Panc1 (cell line): Measurements from ENCODE around the gene ADAM10. TPM values are rescaled to one million over a fixed set of nuclear protein-coding genes. Genes with fewer than 3 reads are reported as not detected.

Source experiments
- ATAC-seq: fragments of 200-7000 bp; cut with Tn5 transposase; 2 replicates; pipeline ENCODE4 v1.9.1; 2020; ENCODE audit warnings: mild to moderate bottlenecking, moderate library complexity
- BruUV-seq: library from RNA; stranded (reverse); fragments of 400-500 nt; replicated peaks from 2 replicates; lab custom pipeline; 2021; lab: Mats Ljungman, UMichigan
- CTCF ChIA-PET: fragments of 300-600 bp; sonication (Branson Sonifier 250); formaldehyde crosslinking; loops from one replicate; lab custom pipeline; 2022; ENCODE audit warnings: antibody characterized with exemption; lab: Charles Lee
- POLR2A ChIA-PET: fragments of 300-600 bp; sonication (Branson Sonifier 250); formaldehyde crosslinking; loops from one replicate; lab custom pipeline; 2022; ENCODE audit warnings: antibody characterized with exemption; lab: Charles Lee
- DNase-seq: peaks from one replicate; pipeline ENCODE4 v3.0.0-alpha.2; 2010; ENCODE audit warnings: low read depth, low spot score
- H3K27ac ChIP-seq: 2 replicates; pipeline ENCODE4 v1.5.1; 2011; ENCODE audit warnings: mild to moderate bottlenecking, low read length, inconsistent platforms
- H3K27me3 ChIP-seq: fragments of 200-500 bp; sonication (Bioruptor generic); 2 replicates; pipeline ENCODE4 v1.6.0; 2014; ENCODE audit warnings: low read length, inconsistent platforms; ENCODE audit not compliant: control insufficient read depth, insufficient read depth
- H3K36me3 ChIP-seq: fragments of 200-500 bp; sonication (Bioruptor generic); 2 replicates; pipeline ENCODE4 v1.5.1; 2014; ENCODE audit warnings: inconsistent platforms, mild to moderate bottlenecking, low read length, moderate library complexity; ENCODE audit not compliant: control insufficient read depth, insufficient read depth
- H3K4me1 ChIP-seq: 2 replicates; pipeline ENCODE4 v1.5.1; 2011; ENCODE audit warnings: inconsistent platforms, mild to moderate bottlenecking, low read length, moderate library complexity; ENCODE audit not compliant: control insufficient read depth, insufficient read depth
- H3K4me3 ChIP-seq, 2 experiments: 2 replicates each; pipeline ENCODE4 v1.5.1; 2011 to 2012; ENCODE audit warnings: low read depth in 2 of 2, low read length in 2 of 2, mild to moderate bottlenecking in 2 of 2, inconsistent platforms in 1 of 2, moderate library complexity in 1 of 2
- H3K9me3 ChIP-seq: fragments of 200-500 bp; sonication (Bioruptor generic); 2 replicates; pipeline ENCODE4 v1.5.1; 2014; ENCODE audit warnings: low read depth, mild to moderate bottlenecking, inconsistent platforms, low read length, moderate library complexity; ENCODE audit not compliant: control insufficient read depth, insufficient read depth
- CTCF ChIP-seq: fragments of 450-650 bp; IDR thresholded peaks from 2 replicates; pipeline ENCODE4 v1.5.1; 2017; ENCODE audit warnings: mild to moderate bottlenecking
- POLR2AphosphoS5 ChIP-seq: IDR thresholded peaks from 2 replicates; pipeline ENCODE4 v1.6.1; 2012; ENCODE audit warnings: mild to moderate bottlenecking, low read depth, low read length, moderate library complexity
- REST ChIP-seq, 2 experiments: IDR thresholded peaks; 2 replicates each; pipeline ENCODE4 v1.6.1; 2011 to 2012; ENCODE audit warnings: low read depth in 2 of 2, control low read depth in 1 of 2, low read length in 1 of 2, mild to moderate bottlenecking in 1 of 2, moderate library complexity in 1 of 2; ENCODE audit not compliant: insufficient read depth in 1 of 2
- SIN3A ChIP-seq: IDR thresholded peaks from 2 replicates; pipeline ENCODE4 v1.6.1; 2012; ENCODE audit warnings: low read depth, mild to moderate bottlenecking, low read length, moderate library complexity, borderline replicate concordance; ENCODE audit not compliant: insufficient read depth
- TCF7L2 ChIP-seq: IDR thresholded peaks from 2 replicates; pipeline ENCODE4 v1.6.1; 2011; ENCODE audit warnings: mild to moderate bottlenecking, low read depth, low read length, inconsistent platforms
- in situ Hi-C: cut with HindIII; loops from 2 replicates; pipeline ENCODE4 v1.10.0; 2016; ENCODE audit warnings: low sequenced_read_pairs, low pct_unique_long_range_greater_than_20kb
- intact Hi-C: fragments of 100-400 bp; cut with micrococcal nuclease; formaldehyde crosslinking; loops from one replicate; pipeline ENCODE4 v1.10.0; 2022; ENCODE audit not compliant: unreplicated experiment
- total RNA-seq: library from RNA; stranded (reverse); gene quantifications from one replicate; pipeline ENCODE4 v1.2.1, GENCODE V29; 2021; ENCODE audit not compliant: unreplicated experiment

ADAM10 gene
- total RNA-seq, 1 experiment from 2014 or later, result 176 TPM

- H3K27ac ChIP-seq, result no peak overlapping the region
- ATAC-seq (no peak), DNase-seq (no peak)
- no peaks in the 10 kb centered on the region for H3K4me1 ChIP-seq
- H3K9me3 ChIP-seq, result no peaks in the 10 kb centered on the region
- H3K36me3 ChIP-seq, result no peaks in the 10 kb centered on the region
- no TSS peak for BruUV-seq
- no peaks in the 10 kb centered on the region for H3K27me3 ChIP-seq
- TF ChIP-seq CTCF (no peak), TCF7L2 (no peak), POLR2AphosphoS5 (no peak), SIN3A (no peak), REST (IDR thresholded peaks at IDR 0.05; ENCODE audit: insufficient read depth in 1 of 2, low read depth in 2 of 2, low read length in 1 of 2) (no peak)
- POLR2A ChIA-PET, result no interaction called here
- intact Hi-C loops, result no loop called here
- in situ Hi-C loops, result no loop called here
- no peak overlapping the region for H3K4me3 ChIP-seq
- CTCF ChIA-PET, result no interaction called here
Measured at GRCh38 chr15:58779554-58779953, 30.0 kb upstream of the ADAM10 start.

DNA sequence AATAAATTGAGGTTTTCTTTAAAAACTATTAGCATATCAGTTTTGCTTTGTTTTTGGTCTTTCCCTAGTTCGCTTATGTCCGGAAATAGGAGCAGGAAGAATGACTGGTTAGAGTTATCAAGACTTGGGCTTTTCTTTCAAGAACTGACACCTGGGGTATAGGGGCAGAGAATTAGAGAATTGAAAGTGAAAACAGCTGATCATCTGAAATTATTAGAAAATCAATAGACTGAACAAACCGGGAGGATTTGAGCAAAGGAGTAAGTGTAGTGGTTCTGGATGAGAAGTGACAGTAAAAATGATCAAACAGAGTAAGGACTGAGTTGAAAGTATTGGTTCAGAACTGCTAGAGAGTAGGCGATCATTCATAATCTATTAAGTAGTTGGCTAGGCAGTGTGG lies 27.6 kb upstream of the ADAM10 start:
- POLR2A ChIA-PET, result no interaction called here
- TF ChIP-seq POLR2AphosphoS5 (no peak), TCF7L2 (no peak), SIN3A (no peak), CTCF (no peak), REST (IDR thresholded peaks at IDR 0.05; ENCODE audit: insufficient read depth in 1 of 2, low read depth in 2 of 2, low read length in 1 of 2) (no peak)
- no peaks in the 10 kb centered on the region for H3K27me3 ChIP-seq
- CTCF ChIA-PET, result interaction anchor here (0.7 kb wide), 1 partner anchor 27 kb away, joined by 5 read pairs; no protein-coding TSS in a partner anchor
- BruUV-seq, result no TSS peak
- H3K36me3 ChIP-seq, result no peaks in the 10 kb centered on the region; the same call in 1 of the 2 replicates
- ATAC-seq (no peak), DNase-seq (no peak)
- intact Hi-C loops, result no loop called here
- H3K9me3 ChIP-seq, result no peaks in the 10 kb centered on the region
- H3K4me3 ChIP-seq, result no peak overlapping the region
- in situ Hi-C loops, result no loop called here
- H3K27ac ChIP-seq, result no peak overlapping the region
- H3K4me1 ChIP-seq, result peaks cover 12% of the 10 kb centered on the region
